Activated CD8-positive, alpha-beta memory T cell treated with anti-CD3 and anti-CD28 coated beads, Interleukin-2, amount 50 U/mL, for 24 hours (primary cell): ENCODE results near the gene SZRD1.
A peak's percentile ranks its signal among the peaks of the same experiment; 100 is the strongest.

Experiments
- DNase-seq: peaks from one replicate; pipeline ENCODE4 v3.0.0-alpha.2; 2020; ENCODE audit errors: extremely low read depth

The SZRD1 gene

GRCh38 chr1:16438924-16439323, 71.9 kb downstream of the SZRD1 start:
- DNase-seq = no peak

DNA sequence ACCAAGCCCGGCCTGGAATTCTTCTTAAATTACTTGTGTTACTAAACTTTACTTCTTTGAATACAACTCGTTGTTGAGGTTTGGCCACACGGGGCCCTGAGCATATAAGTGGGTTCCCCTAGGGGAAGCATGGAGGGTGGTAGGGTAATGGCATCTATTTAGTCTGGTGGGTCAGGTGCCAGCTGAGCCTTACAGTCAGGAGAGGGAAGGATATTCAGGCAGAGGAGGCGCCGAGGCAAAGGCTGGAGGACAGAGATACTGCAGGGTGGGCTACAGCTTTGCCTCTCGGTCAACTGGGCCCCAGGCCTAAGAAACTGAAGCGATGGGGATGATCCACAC, 73.1 kb downstream of the SZRD1 start:
- no peak for DNase-seq

DNA sequence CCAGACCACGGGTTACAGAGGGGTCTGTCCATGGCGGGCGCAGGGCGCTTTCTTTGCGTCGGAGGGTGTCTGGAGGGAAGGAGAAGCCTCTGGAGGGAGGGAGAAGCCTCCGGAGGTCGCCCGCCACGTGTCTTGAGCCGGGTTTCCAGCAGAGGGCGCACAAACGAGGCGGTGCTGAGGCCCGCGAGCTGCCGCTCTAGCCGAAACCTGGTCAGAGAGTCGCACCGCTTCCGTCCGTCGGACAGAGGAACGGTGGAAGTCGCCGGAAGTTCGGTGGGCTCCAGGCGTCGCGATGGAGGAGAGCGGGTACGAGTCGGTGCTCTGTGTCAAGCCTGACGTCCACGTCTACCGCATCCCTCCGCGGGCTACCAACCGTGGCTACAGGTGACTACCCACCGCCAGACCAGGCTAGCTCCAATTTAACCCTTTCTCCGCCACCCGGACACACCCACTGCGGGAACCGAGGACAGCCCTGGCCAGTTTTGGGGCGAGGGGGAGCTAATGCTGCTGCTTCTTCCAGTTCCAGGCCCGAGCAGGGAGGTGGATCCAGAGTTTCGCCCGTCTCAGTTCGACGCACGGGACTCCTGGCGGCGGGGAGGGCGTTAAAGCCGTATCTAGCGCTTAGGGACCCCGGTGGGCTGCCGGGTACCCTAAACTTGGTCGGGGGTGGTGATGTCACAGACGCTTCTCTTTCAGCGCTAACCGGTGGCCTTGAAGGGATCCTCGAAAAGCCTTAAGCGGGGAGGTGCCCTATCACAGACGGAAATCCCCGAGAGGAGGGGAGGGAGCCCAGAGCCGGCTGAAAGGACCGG, 73.6 kb downstream of the SZRD1 start, which contains the start of gene NECAP2:
Gene NECAP2, plus strand, starts transcription at position 255 of the 812 bp plus-strand sequence. Its CDS starts 38 bp downstream, at position 293.
- DNase-seq = peak; percentile 88

DNA sequence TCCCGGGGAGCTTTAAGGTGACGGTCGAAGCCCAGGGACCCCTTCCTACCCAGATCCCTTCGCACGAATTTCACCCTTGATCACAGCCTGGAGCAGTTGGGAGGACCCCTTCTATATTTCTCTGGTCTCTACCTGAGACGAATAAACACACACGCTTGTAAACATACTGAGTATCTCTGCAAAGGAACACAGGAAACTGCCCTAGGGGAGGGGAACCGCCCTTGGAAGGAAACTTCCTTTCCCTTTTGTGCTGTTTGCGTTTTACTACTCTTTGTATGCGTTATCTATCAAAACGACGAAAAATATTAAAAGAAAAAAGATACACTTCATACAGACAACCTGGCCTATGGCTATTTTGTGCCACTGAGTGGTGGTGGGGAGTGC, 74.2 kb downstream of the SZRD1 start:
- DNase-seq = no peak

- no peak for DNase-seq
Observed at GRCh38 chr1:16442265-16442664, 75.2 kb downstream of the SZRD1 start.

DNA sequence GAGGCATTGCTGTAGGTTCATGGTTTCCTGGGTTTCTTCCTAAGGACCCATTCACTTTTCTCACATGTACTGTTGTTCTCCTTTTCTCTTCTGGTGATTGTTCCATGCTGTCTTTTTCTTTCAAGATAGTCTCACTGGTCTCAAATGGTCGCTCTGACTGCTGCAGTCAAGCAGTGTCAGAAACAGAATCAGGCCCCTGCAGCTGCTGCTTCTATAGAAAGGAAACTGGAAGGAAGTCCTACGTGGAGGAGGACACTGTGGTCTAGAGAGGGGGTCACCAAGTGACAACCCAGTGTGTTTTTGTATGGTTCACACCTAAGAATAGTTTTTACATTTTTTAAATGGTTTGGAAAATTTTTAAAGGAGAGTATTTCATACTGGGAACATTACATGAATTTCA, 75.9 kb downstream of the SZRD1 start:
- DNase-seq = no peak

DNA sequence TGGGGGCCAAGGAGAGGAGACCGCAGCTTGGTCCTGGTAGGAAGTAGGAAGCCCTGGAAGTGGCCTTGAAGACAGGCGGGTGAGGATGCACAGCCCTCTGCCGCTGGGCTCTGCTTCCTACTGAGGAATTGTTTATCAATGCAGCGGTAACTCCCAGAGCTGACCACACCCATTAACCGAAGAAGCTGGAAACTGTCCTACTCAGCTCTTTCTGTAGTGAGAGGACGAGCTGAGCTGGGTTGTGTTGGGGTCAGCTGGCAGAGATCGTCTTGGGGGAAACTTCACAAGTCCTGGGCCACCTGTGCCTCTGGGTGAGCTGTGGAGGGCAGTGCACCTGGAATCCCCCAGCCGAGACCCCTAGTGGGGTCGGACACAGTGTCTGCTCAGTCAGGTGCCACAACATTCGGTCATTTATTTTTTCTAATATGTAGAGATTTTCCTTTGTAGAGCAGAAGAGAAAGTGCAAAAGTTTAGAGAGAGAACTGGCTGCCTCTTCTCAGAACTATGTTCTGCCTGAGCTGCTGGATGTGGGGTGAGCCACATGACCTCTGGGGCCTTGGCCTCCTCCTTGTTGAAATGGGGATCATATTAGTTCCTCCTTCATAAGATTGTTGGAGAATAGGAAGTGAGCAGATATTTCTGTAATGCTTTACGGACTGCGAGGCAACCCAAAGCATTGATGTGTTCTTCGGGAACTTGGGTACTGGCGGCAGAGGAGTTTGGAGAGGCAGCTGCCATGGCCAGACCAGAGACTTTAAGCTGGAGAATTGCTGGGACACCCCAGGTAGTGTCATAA, 77.1 kb downstream of the SZRD1 start:
- no peak for DNase-seq

GRCh38 chr1:16445052-16445451, 78.0 kb downstream of the SZRD1 start:
- DNase-seq = no peak

GRCh38 chr1:16446116-16446515, 79.1 kb downstream of the SZRD1 start:
- no peak for DNase-seq

- DNase-seq = no peak
Observed at GRCh38 chr1:16447641-16448040, 80.6 kb downstream of the SZRD1 start.
